Keratinocyte (primary cell): ENCODE results near the gene BDH2. TPM values are rescaled to one million over a fixed set of nuclear protein-coding genes. Genes with fewer than 3 reads are reported as not detected.

Experiments
- DNase-seq: peaks from one replicate; pipeline ENCODE4 v3.0.0-alpha.2; 2011; ENCODE audit warnings: low read depth, missing footprints, low spot score
- FAIRE-seq: peaks from 2 replicates; lab custom pipeline; 2011; peaks lifted over from hg19 to GRCh38; lab: Jason Lieb, UNC
- H2AFZ ChIP-seq: 2 replicates; pipeline ENCODE4 v1.6.0; 2012; ENCODE audit warnings: low read length, control low read depth, inconsistent platforms; ENCODE audit not compliant: control insufficient read depth
- H3K27ac ChIP-seq: 2 replicates; pipeline ENCODE4 v1.5.1; 2011; ENCODE audit warnings: low read length; ENCODE audit not compliant: control insufficient read depth, insufficient read depth
- H3K27me3 ChIP-seq: 3 replicates; pipeline ENCODE4 v1.6.0; 2011; ENCODE audit warnings: low read length; ENCODE audit not compliant: control insufficient read depth, insufficient read depth; ENCODE audit errors: extremely low read depth
- H3K36me3 ChIP-seq, 2 experiments: 2 replicates in 1 of 2; 3 replicates in 1 of 2; pipeline ENCODE4 v1.5.1; 2011; ENCODE audit warnings: low read length in 2 of 2, mild to moderate bottlenecking in 1 of 2; ENCODE audit not compliant: control insufficient read depth in 2 of 2, insufficient read depth in 2 of 2; ENCODE audit errors: extremely low read depth in 1 of 2
- H3K4me1 ChIP-seq: 3 replicates; pipeline ENCODE4 v1.5.1; 2011; ENCODE audit warnings: low read length; ENCODE audit not compliant: control insufficient read depth, insufficient read depth; ENCODE audit errors: extremely low read depth
- H3K4me2 ChIP-seq: 3 replicates; pipeline ENCODE4 v1.6.0; 2011; ENCODE audit warnings: low read depth, low read length; ENCODE audit not compliant: control insufficient read depth, insufficient read depth; ENCODE audit errors: extremely low read depth
- H3K4me3 ChIP-seq, 3 experiments: fragments of 200-600 bp in 1 of 3; sonication (generic) in 1 of 3; 2 replicates in 2 of 3; 3 replicates in 1 of 3; pipeline ENCODE4 v1.5.1; 2011 to 2016; ENCODE audit warnings: low read length in 3 of 3, mild to moderate bottlenecking in 3 of 3, control low read depth in 2 of 3, inconsistent platforms in 1 of 3, low read depth in 1 of 3, mixed read lengths in 1 of 3, mixed run types in 1 of 3, moderate library complexity in 1 of 3; ENCODE audit not compliant: control insufficient read depth in 2 of 3, insufficient read depth in 2 of 3; ENCODE audit errors: extremely low read depth in 1 of 3
- H3K79me2 ChIP-seq: 2 replicates; pipeline ENCODE4 v1.6.0; 2012; ENCODE audit warnings: low read length; ENCODE audit not compliant: control insufficient read depth, insufficient read depth
- H3K9ac ChIP-seq: 3 replicates; pipeline ENCODE4 v1.6.0; 2011; ENCODE audit warnings: low read length; ENCODE audit not compliant: control insufficient read depth, insufficient read depth; ENCODE audit errors: extremely low read depth
- H3K9me1 ChIP-seq: 3 replicates; pipeline ENCODE4 v1.6.0; 2011; ENCODE audit warnings: low read length; ENCODE audit not compliant: control insufficient read depth, insufficient read depth; ENCODE audit errors: extremely low read depth
- H3K9me3 ChIP-seq: 2 replicates; pipeline ENCODE4 v1.5.1; 2012; ENCODE audit warnings: low read depth, low read length; ENCODE audit not compliant: control insufficient read depth
- H4K20me1 ChIP-seq: 3 replicates; pipeline ENCODE4 v1.6.0; 2011; ENCODE audit warnings: low read length; ENCODE audit not compliant: control insufficient read depth, insufficient read depth; ENCODE audit errors: extremely low read depth
- CTCF ChIP-seq, 3 experiments: IDR thresholded peaks in 1 of 3; conservative IDR thresholded peaks in 1 of 3; optimal IDR thresholded peaks in 1 of 3; 2 replicates in 2 of 3; 3 replicates in 1 of 3; pipeline versions ENCODE3 to v1.5.1; 2011; ENCODE audit warnings: low read length in 3 of 3, mild to moderate bottlenecking in 3 of 3, moderate library complexity in 2 of 3, control low read depth in 1 of 3, inconsistent platforms in 1 of 3; ENCODE audit not compliant: insufficient read depth in 2 of 3; ENCODE audit errors: extremely low read depth in 1 of 3
- EZH2 ChIP-seq: IDR thresholded peaks from one replicate; pipeline ENCODE4 v1.6.1; 2012; ENCODE audit warnings: inconsistent platforms, mild to moderate bottlenecking, low read length, moderate library complexity
- dilution Hi-C: fragments of 300-500 bp; cut with MboI; formaldehyde crosslinking; loops from one replicate; pipeline ENCODE4 v1.7.0; 2020; ENCODE audit warnings: low sequenced_read_pairs; ENCODE audit not compliant: extremely low pct_ligation_motif_present
- polyA plus RNA-seq, 5 experiments: library from polyadenylated mRNA; depleted of rRNA in 3 of 5; stranded (reverse) in 3 of 5; stranded (forward) in 1 of 5; unstranded in 1 of 5; fragments of >200 nt; gene quantifications; 1 replicate in 1 of 5; 2 replicates in 3 of 5; 3 replicates in 1 of 5; pipeline versions ENCODE4 v1.2.1 to v1.2.3, GENCODE V29; 2011 to 2012; ENCODE audit warnings: missing spikeins in 2 of 5, low read depth in 1 of 5, low replicate concordance in 1 of 5

The BDH2 gene
- polyA plus RNA-seq, 1 donor (not counting 4 experiments of a cell fraction or from before 2014, with no cell fraction given) = 58.1 TPM

- no peaks in the 10 kb centered on the region for H3K9me1 ChIP-seq
- dilution Hi-C loops = no loop called here
- no peaks in the 10 kb centered on the region for H3K9me3 ChIP-seq
- no peak for FAIRE-seq
- no peaks in the 10 kb centered on the region for H3K27me3 ChIP-seq
- peaks cover 17% of the 10 kb centered on the region for H3K4me1 ChIP-seq
- peak; percentile 59 for DNase-seq
- no peaks in the 10 kb centered on the region for H3K79me2 ChIP-seq
- peak overlapping the region; percentile 38 for H3K4me2 ChIP-seq
- peak overlapping the region; percentile 71 for H3K27ac ChIP-seq
- peak overlapping the region; percentile 3 for H2AFZ ChIP-seq
- H3K36me3 ChIP-seq = peaks cover 1 to 20% of the 10 kb centered on the region in 2 experiments
- no peak overlapping the region for H3K4me3 ChIP-seq
- no peak overlapping the region for H3K9ac ChIP-seq
- H4K20me1 ChIP-seq = no peaks in the 10 kb centered on the region
- TF ChIP-seq EZH2 (no peak), CTCF (optimal IDR thresholded peaks at IDR 0.05 in 1 of 3, IDR thresholded peaks at IDR 0.05 in 1 of 3, conservative IDR thresholded peaks at IDR 0.05 in 1 of 3; ENCODE audit: extremely low read depth in 1 of 3, insufficient read depth in 2 of 3, low read length in 3 of 3) (peak in 1 of 3 experiments; percentile 21)
Measured at GRCh38 chr4:103137446-103137827, 37.8 kb upstream of the BDH2 start.

- peak overlapping the region; percentile 38 for H3K4me2 ChIP-seq
- dilution Hi-C loops = no loop called here
Measured at GRCh38 chr4:103136671-103137445, 37.2 kb upstream of the BDH2 start.

More at GRCh38 chr4:103136671-103137445, 37.2 kb upstream of the BDH2 start:
- Histone ChIP-seq H3K4me3 (no peak overlapping the region), H3K9me1 (no peaks in the 10 kb centered on the region), H3K4me1 (peaks cover 17% of the 10 kb centered on the region), H3K9me3 (no peaks in the 10 kb centered on the region), H4K20me1 (no peaks in the 10 kb centered on the region), H3K27ac (peak overlapping the region; percentile 71), H3K79me2 (no peaks in the 10 kb centered on the region), H2AFZ (peak overlapping the region; percentile 44), H3K36me3 (peaks cover 0 to 25% of the 10 kb centered on the region in 2 experiments), H3K27me3 (no peaks in the 10 kb centered on the region), H3K9ac (no peak overlapping the region)
- no peak for DNase-seq
- no peak for TF ChIP-seq EZH2
- no peak for TF ChIP-seq CTCF (optimal IDR thresholded peaks at IDR 0.05 in 1 of 3, IDR thresholded peaks at IDR 0.05 in 1 of 3, conservative IDR thresholded peaks at IDR 0.05 in 1 of 3; ENCODE audit: extremely low read depth in 1 of 3, insufficient read depth in 2 of 3, low read length in 3 of 3)
- FAIRE-seq = no peak
